ENCODE data around the gene BMPR1A. TPM values are rescaled to one million over a fixed set of nuclear protein-coding genes. Genes with fewer than 3 reads are reported as not detected.

BMPR1A gene
- total RNA-seq, 6 experiments from 2014 or later = 9.9 to 20.4 (median 12.4) TPM

DNA sequence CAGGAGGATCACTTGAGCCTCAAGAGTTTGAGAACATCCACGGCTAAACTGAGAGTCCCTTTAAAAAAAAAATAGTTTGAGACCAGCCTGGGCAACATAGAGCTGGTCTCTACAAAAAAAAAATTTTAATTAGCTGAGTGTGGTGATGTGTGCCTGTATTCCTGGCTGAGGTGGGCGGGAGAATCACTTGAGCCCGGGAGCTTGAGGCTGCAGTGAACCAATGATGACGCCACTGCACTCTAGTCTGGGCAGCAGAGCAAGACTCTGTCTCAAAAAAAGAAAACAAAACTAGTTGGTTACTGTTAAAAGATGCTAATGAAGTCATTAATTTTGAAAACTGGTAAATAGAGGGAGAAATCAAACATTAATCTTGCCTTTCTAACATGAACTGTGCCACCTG is 124.6 kb downstream of the BMPR1A start:
- Histone ChIP-seq H3K36me3 (peaks cover 0 to 2% (median 0%) of the 10 kb centered on the region in 4 donors), H3K9me3 (no peaks in the 10 kb centered on the region), H3K4me1 (no peaks in the 10 kb centered on the region), H3K4me3 (no peak overlapping the region), H3K27ac (no peak overlapping the region), H3K27me3 (no peaks in the 10 kb centered on the region)
- ATAC-seq (no peak), DNase-seq (no peak)
- intact Hi-C loops (cut with DNase I) = no loop called here
- WGBS (ENCODE audit: insufficient coverage, low coverage, low lambda C conversion rate, missing lambda C conversion rate) = 94% methylated on average over 4 of the region's 4 CpGs
- TF ChIP-seq, protein P1, sequence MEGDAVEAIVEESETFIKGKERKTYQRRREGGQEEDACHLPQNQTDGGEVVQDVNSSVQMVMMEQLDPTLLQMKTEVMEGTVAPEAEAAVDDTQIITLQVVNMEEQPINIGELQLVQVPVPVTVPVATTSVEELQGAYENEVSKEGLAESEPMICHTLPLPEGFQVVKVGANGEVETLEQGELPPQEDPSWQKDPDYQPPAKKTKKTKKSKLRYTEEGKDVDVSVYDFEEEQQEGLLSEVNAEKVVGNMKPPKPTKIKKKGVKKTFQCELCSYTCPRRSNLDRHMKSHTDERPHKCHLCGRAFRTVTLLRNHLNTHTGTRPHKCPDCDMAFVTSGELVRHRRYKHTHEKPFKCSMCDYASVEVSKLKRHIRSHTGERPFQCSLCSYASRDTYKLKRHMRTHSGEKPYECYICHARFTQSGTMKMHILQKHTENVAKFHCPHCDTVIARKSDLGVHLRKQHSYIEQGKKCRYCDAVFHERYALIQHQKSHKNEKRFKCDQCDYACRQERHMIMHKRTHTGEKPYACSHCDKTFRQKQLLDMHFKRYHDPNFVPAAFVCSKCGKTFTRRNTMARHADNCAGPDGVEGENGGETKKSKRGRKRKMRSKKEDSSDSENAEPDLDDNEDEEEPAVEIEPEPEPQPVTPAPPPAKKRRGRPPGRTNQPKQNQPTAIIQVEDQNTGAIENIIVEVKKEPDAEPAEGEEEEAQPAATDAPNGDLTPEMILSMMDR (IDR thresholded peaks at IDR 0.05) = no peak
- TF ChIP-seq POLR2A (IDR thresholded peaks at IDR 0.05) = no peak

GRCh38 chr10:86888585-86889381 is 132.4 kb downstream of the BMPR1A start:
- Histone ChIP-seq H3K36me3 (no peaks in the 10 kb centered on the region), H3K27ac (no peak overlapping the region), H3K4me1 (no peaks in the 10 kb centered on the region), H3K27me3 (no peaks in the 10 kb centered on the region), H3K4me3 (no peak overlapping the region), H3K9me3 (no peaks in the 10 kb centered on the region)
- intact Hi-C loops (cut with DNase I) = no loop called here
- TF ChIP-seq POLR2A (IDR thresholded peaks at IDR 0.05) = no peak
- ATAC-seq (peak in 2 of 4 donors; percentile 38 to 47), DNase-seq (no peak)
- 56% methylated on average over 6 of the region's 7 CpGs for WGBS (ENCODE audit: insufficient coverage, low coverage, low lambda C conversion rate, missing lambda C conversion rate)

DNA sequence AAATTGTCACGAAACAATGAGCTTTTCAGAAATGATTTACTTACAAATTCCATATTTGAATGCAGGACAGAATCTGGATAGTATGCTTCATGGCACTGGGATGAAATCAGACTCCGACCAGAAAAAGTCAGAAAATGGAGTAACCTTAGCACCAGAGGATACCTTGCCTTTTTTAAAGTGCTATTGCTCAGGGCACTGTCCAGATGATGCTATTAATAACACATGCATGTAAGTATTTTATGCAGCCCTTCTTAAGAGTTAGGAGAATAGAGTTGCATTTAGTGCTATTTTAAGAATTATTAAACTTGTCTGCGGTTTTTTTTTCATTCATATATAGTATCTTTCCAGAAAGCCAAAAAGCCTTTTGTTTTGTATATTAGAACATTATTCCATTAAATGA is 133.6 kb downstream of the BMPR1A start:
- ATAC-seq (no peak), DNase-seq (no peak)
- H3K4me3 ChIP-seq = no peak overlapping the region
- no peaks in the 10 kb centered on the region for H3K36me3 ChIP-seq
- no peaks in the 10 kb centered on the region for H3K9me3 ChIP-seq
- no peaks in the 10 kb centered on the region for H3K4me1 ChIP-seq
- no peak overlapping the region for H3K27ac ChIP-seq
- no peaks in the 10 kb centered on the region for H3K27me3 ChIP-seq
- intact Hi-C loops (cut with DNase I) = loop anchor here in 1 of 2 donors (10.0 kb wide), 1 partner anchor 185 kb away; no protein-coding TSS in a partner anchor
- WGBS (ENCODE audit: insufficient coverage, low coverage, low lambda C conversion rate, missing lambda C conversion rate) = 58% methylated on average over 3 of the region's 3 CpGs
- TF ChIP-seq, protein P1 (IDR thresholded peaks at IDR 0.05) = no peak
- no peak for TF ChIP-seq POLR2A (IDR thresholded peaks at IDR 0.05)

DNA sequence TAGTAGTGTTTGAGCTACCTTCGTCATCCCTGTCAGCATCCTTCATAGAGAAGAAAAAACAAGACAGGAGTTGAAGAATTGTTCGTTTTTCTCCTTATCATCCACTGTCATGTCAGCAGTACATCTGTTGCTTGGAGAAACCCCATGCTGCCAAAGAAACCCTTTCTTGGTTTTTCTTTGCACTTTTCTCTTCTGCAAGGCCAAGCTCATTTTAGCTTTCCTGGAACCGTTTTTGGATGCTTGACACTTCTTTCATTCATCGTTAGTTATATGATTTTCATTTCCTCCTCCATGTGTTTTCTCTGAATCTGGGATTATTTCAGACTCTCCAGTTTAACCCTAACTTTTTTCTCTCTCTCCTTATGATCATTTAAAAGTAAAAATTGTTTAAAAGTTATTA is 142.1 kb downstream of the BMPR1A start:
- WGBS (ENCODE audit: insufficient coverage, low coverage, low lambda C conversion rate, missing lambda C conversion rate) = 70% methylated on average over 4 of the region's 4 CpGs
- H3K27ac ChIP-seq = no peak overlapping the region
- no peaks in the 10 kb centered on the region for H3K27me3 ChIP-seq
- H3K9me3 ChIP-seq = no peaks in the 10 kb centered on the region
- TF ChIP-seq POLR2A (IDR thresholded peaks at IDR 0.05) = no peak
- TF ChIP-seq, protein P1 (IDR thresholded peaks at IDR 0.05) = no peak
- H3K4me1 ChIP-seq = peaks cover 0 to 11% (median 2%) of the 10 kb centered on the region in 4 donors
- intact Hi-C loops (cut with DNase I) = loop anchor here (5.0 to 10.0 kb wide), 2 partner anchors 194 to 206 kb away; no protein-coding TSS in a partner anchor
- H3K4me3 ChIP-seq = no peak overlapping the region
- DNase-seq (no peak), ATAC-seq (no peak)
- no peaks in the 10 kb centered on the region for H3K36me3 ChIP-seq

DNA sequence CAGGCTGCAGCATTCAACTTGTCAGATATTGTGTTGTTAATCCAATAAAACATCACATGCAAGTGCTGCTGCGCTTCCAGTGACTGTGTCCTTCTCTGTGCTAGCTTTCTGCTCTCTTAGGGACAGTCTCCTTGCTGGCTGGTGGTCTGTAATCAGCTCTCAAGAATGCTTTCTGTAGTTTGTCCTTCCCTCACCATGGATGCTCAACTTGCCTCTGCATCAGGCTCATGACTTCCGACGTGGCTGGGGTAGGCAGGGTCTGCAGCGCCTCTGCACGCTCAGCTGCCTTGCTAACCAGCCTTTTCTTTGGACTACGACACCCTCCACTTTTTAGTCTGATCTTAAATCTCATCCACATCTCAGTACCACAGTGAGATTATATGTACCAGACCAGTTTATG is 142.7 kb downstream of the BMPR1A start:
- ATAC-seq (peak in 1 of 4 donors; percentile 7), DNase-seq (no peak)
- Histone ChIP-seq H3K27me3 (no peaks in the 10 kb centered on the region), H3K27ac (no peak overlapping the region), H3K4me3 (no peak overlapping the region), H3K4me1 (peaks cover 0 to 11% (median 2%) of the 10 kb centered on the region in 4 donors), H3K9me3 (no peaks in the 10 kb centered on the region), H3K36me3 (no peaks in the 10 kb centered on the region)
- intact Hi-C loops (cut with DNase I) = loop anchor here (5.0 to 10.0 kb wide), 2 partner anchors 194 to 207 kb away; no protein-coding TSS in a partner anchor
- no peak for TF ChIP-seq POLR2A (IDR thresholded peaks at IDR 0.05)
- TF ChIP-seq, protein P1 (IDR thresholded peaks at IDR 0.05) = no peak
- 67% methylated on average over 5 of the region's 6 CpGs for WGBS (ENCODE audit: insufficient coverage, low coverage, low lambda C conversion rate, missing lambda C conversion rate)

All from right lobe of liver (tissue), 6 donors.